ENCODE data around the gene HPSE2.

DNA sequence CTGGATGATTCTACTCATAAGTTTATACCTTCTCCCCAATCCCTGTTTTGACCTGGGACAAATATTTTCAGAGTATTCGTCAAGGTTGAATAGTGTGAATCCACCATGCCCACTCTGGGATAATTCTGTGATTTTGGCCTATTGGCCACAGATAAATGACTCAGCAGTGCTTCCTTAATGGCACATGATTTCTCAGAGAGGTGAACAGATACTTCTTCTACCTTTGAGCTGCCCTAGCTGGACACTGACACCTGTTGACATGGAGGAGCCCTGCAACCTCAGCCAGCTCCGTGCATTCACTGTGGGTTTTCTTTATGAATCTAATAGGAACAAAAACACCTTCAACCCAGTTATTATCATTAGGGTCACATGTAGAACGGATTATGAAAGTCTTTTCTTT is 748.0 kb downstream of the HPSE2 start:
- TF ChIP-seq, protein P1, sequence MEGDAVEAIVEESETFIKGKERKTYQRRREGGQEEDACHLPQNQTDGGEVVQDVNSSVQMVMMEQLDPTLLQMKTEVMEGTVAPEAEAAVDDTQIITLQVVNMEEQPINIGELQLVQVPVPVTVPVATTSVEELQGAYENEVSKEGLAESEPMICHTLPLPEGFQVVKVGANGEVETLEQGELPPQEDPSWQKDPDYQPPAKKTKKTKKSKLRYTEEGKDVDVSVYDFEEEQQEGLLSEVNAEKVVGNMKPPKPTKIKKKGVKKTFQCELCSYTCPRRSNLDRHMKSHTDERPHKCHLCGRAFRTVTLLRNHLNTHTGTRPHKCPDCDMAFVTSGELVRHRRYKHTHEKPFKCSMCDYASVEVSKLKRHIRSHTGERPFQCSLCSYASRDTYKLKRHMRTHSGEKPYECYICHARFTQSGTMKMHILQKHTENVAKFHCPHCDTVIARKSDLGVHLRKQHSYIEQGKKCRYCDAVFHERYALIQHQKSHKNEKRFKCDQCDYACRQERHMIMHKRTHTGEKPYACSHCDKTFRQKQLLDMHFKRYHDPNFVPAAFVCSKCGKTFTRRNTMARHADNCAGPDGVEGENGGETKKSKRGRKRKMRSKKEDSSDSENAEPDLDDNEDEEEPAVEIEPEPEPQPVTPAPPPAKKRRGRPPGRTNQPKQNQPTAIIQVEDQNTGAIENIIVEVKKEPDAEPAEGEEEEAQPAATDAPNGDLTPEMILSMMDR (IDR thresholded peaks at IDR 0.05) = no peak
- no peak for TF ChIP-seq POLR2A (IDR thresholded peaks at IDR 0.05)
